ENCODE results near the gene CPSF7. TPM values are rescaled to one million over a fixed set of nuclear protein-coding genes. Genes with fewer than 3 reads are reported as not detected.
A peak's percentile ranks its signal among the peaks of the same experiment; 100 is the strongest.

CPSF7 gene
- total RNA-seq, 4 donors from 2014 or later, result 37.2 to 62.6 (median 49.4) TPM

GRCh38 chr11:61454520-61454919 lies 24.7 kb upstream of the CPSF7 start:
- ATAC-seq (ENCODE audit: low FRiP score), result no peak
- no peak for TF ChIP-seq CTCF (IDR thresholded peaks at IDR 0.05)
- DNase-seq (ENCODE audit: low spot score), result no peak

GRCh38 chr11:61453695-61454094 lies 23.9 kb upstream of the CPSF7 start:
- DNase-seq (ENCODE audit: low spot score) (no peak), ATAC-seq (ENCODE audit: low FRiP score) (no peak)
- no peak for TF ChIP-seq CTCF (IDR thresholded peaks at IDR 0.05)

GRCh38 chr11:61452825-61453224 lies 23.1 kb upstream of the CPSF7 start:
- TF ChIP-seq CTCF (IDR thresholded peaks at IDR 0.05), result no peak
- DNase-seq (ENCODE audit: low spot score) (no peak), ATAC-seq (ENCODE audit: low FRiP score) (no peak)

GRCh38 chr11:61448552-61448927 lies 18.8 kb upstream of the CPSF7 start:
- DNase-seq (ENCODE audit: low spot score) (no peak), ATAC-seq (ENCODE audit: low FRiP score) (no peak)
- no peak for TF ChIP-seq CTCF (IDR thresholded peaks at IDR 0.05)

- DNase-seq (ENCODE audit: low spot score) (no peak), ATAC-seq (ENCODE audit: low FRiP score) (no peak)
- TF ChIP-seq CTCF (IDR thresholded peaks at IDR 0.05), result no peak
Measured at GRCh38 chr11:61447601-61448551, 18.1 kb upstream of the CPSF7 start.

- peak; percentile 91 for ATAC-seq (ENCODE audit: low FRiP score)
- DNase-seq (ENCODE audit: low spot score), result peak; percentile 87
Measured at GRCh38 chr11:61446211-61446651, 16.5 kb upstream of the CPSF7 start.

More at GRCh38 chr11:61446211-61446651, 16.5 kb upstream of the CPSF7 start:
- peak in 1 of 3 donors; percentile 30 for TF ChIP-seq CTCF (IDR thresholded peaks at IDR 0.05)

All from omental fat pad (tissue), 4 donors.